ENCODE data around the gene MAPK8IP2.
"Not testable (repeated sequence)": the region's sequence is repeated elsewhere in the genome, so short reads cannot be mapped to it uniquely, and the experiment has no call there.

MAPK8IP2 gene

DNA sequence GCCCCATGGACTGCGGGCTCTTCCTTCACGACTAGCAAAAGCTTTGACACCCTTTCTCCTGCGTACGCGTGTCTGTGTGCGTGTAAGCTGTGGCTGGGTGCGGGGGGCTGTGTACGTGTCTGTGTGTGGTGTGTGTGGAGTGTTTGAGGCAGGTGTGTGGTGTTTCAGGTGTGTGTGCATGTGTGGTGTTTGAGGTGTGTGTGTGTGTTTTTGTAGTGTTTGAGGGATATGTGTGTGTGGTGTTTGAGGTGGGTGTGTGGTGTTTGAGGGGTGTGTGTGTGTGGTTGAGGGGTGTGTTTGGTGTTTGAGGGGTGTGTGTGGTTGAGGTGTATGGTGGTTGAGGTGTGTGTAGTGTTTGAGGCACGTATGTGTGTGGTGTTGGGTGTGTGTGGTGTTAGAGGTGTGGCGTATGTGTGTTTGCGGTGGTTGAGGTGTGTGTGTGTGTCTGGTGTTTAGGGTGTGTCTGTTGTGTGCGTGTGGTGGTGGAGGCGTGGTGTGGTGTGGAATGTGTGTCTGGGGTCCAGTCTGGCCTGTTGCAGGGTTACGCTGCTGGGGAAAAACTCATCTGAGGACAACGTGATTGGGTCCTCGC, 28.0 kb downstream of the MAPK8IP2 start:
- no peaks in the 10 kb centered on the region for H3K36me3 ChIP-seq (ENCODE audit: insufficient read depth, low read length)
- H2AFZ ChIP-seq (ENCODE audit: low read depth, low read length) = no peak overlapping the region
- H3K4me3 ChIP-seq (ENCODE audit: low read length) = peak overlapping the region; percentile 56
- H3K9me3 ChIP-seq (ENCODE audit: low read length) = no peaks in the 10 kb centered on the region
- H3K27me3 ChIP-seq (ENCODE audit: insufficient read depth, low read length) = no peaks in the 10 kb centered on the region
- H3K4me1 ChIP-seq (ENCODE audit: insufficient read depth, low read length) = peaks cover 27% of the 10 kb centered on the region

DNA sequence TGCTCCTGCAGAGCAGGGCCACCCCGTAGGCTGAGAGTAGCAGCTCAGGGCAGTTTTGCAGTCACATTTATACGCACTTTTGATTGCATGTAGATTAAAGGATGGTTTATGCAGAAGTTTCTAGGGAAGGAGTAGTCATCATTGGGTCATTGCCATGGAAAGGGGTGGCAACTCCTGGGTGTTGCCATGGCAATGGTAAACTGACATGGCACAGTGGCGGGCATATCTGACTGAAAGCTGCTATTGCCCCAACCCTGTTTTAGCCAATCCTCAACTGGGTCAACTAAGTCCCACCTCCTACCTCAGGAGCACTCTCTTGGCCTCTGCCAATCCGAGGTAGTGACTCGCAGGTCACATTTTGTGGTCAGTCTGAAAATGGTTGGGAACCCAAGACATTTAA, 29.8 kb downstream of the MAPK8IP2 start:
- Histone ChIP-seq H3K27me3 (ENCODE audit: insufficient read depth, low read length) (no peaks in the 10 kb centered on the region), H3K4me1 (ENCODE audit: insufficient read depth, low read length) (peaks cover 27% of the 10 kb centered on the region), H2AFZ (ENCODE audit: low read depth, low read length) (no peak overlapping the region), H3K36me3 (ENCODE audit: insufficient read depth, low read length) (no peaks in the 10 kb centered on the region), H3K4me3 (ENCODE audit: low read length) (no peak overlapping the region), H3K9me3 (ENCODE audit: low read length) (no peaks in the 10 kb centered on the region)

DNA sequence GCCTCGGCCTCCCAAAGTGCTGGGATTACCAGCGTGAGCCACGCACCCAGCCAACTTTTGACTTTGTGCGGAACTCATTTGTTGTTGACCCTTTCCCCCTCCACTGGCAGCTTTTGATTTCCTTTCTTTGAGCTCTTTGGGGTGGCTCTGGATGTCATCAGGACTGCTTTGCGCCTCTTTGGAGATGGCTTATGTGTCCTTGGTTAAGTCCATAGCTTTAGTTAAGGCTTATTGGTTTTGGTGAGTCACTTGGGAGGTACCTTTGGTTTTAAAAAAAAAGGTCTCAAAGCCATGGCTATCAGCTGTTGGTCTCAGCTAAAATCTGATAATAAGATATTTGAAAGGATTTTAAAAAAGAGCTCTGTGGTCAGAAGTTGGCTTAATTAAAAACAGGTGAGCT, 32.5 kb downstream of the MAPK8IP2 start:
- Histone ChIP-seq H3K27me3 (ENCODE audit: insufficient read depth, low read length) (no peaks in the 10 kb centered on the region), H3K4me1 (ENCODE audit: insufficient read depth, low read length) (peaks cover 20% of the 10 kb centered on the region), H3K9me3 (ENCODE audit: low read length) (no peaks in the 10 kb centered on the region), H3K4me3 (ENCODE audit: low read length) (no peak overlapping the region), H2AFZ (ENCODE audit: low read depth, low read length) (no peak overlapping the region), H3K36me3 (ENCODE audit: insufficient read depth, low read length) (no peaks in the 10 kb centered on the region)

DNA sequence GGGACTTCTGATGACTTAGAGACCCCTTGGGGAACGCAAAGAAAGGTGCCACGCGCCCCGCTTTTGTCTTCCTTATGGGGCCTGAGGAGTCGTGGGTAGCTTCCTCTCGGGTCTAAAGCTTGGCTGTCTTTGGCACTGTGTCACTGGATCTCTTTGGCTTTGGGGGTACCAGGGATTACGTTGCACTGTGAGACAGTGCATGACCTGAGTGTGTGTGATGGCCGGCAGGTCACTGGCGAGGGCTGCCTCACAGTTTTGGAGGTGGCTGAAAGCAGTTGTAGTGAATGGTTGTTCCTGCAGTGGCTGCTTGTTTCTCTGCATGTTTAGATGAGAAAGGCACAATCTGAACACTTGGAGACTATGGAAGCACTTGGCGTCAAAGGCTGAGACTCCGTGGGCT, 33.2 kb downstream of the MAPK8IP2 start:
- Histone ChIP-seq H3K4me3 (ENCODE audit: low read length) (no peak overlapping the region), H3K9me3 (ENCODE audit: low read length) (no peaks in the 10 kb centered on the region), H3K36me3 (ENCODE audit: insufficient read depth, low read length) (no peaks in the 10 kb centered on the region)

DNA sequence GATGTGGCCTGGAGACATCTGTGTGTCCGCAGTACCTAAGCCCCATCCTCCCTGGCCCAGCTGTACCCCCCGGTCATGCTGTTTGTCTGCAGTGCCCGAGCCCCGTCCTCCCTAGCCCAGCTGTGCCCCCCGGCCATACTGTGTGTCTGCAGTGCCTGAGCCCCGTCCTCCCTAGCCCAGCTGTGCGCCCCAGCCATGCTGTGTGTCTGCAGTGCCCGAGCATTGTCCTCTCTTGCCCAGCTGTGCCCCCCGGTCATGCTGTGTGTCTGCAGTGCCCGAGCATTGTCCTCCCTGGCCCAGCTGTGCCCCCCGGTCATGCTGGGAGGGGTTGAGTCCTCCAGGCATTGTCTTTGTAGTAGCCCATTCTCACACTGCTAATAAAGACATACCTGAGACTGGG, 35.0 kb downstream of the MAPK8IP2 start:
- peaks cover 5% of the 10 kb centered on the region for H3K4me1 ChIP-seq (ENCODE audit: insufficient read depth, low read length)
- no peaks in the 10 kb centered on the region for H3K9me3 ChIP-seq (ENCODE audit: low read length)
- H3K27me3 ChIP-seq (ENCODE audit: insufficient read depth, low read length) = no peaks in the 10 kb centered on the region
- H3K4me3 ChIP-seq (ENCODE audit: low read length) = no peak overlapping the region
- H2AFZ ChIP-seq (ENCODE audit: low read depth, low read length) = no peak overlapping the region
- no peaks in the 10 kb centered on the region for H3K36me3 ChIP-seq (ENCODE audit: insufficient read depth, low read length)

More for the DNA sequence above, 33.2 kb downstream of the MAPK8IP2 start:
- H3K27me3 ChIP-seq (ENCODE audit: insufficient read depth, low read length) = no peaks in the 10 kb centered on the region
- H3K4me1 ChIP-seq (ENCODE audit: insufficient read depth, low read length) = peaks cover 15% of the 10 kb centered on the region
- no peak overlapping the region for H2AFZ ChIP-seq (ENCODE audit: low read depth, low read length)

DNA sequence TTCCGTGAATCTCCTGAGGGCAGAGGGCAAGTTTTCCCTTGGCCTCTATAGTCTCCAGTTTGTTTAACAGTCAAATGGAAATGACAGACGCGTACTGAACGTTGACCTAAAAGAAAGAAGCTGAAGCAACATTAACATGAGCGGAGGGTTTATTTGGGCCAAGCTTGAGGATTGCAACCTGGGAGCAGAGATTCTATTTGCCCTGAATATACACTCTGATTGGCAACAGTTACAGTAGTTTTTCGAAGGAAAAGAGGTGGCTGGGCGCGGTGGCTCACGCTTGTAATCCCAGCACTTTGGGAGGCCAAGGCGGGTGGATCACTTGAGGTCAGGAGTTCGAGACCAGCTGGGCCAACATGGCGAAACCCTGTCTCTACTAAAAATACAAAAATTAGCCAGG, 39.7 kb downstream of the MAPK8IP2 start:
- H2AFZ ChIP-seq (ENCODE audit: low read depth, low read length); H3K4me3 ChIP-seq (ENCODE audit: low read length); H3K36me3 ChIP-seq (ENCODE audit: insufficient read depth, low read length); H3K9me3 ChIP-seq (ENCODE audit: low read length); H3K27me3 ChIP-seq (ENCODE audit: insufficient read depth, low read length): not testable (repeated sequence)
- peaks cover 23% of the 10 kb centered on the region for H3K4me1 ChIP-seq (ENCODE audit: insufficient read depth, low read length)

DNA sequence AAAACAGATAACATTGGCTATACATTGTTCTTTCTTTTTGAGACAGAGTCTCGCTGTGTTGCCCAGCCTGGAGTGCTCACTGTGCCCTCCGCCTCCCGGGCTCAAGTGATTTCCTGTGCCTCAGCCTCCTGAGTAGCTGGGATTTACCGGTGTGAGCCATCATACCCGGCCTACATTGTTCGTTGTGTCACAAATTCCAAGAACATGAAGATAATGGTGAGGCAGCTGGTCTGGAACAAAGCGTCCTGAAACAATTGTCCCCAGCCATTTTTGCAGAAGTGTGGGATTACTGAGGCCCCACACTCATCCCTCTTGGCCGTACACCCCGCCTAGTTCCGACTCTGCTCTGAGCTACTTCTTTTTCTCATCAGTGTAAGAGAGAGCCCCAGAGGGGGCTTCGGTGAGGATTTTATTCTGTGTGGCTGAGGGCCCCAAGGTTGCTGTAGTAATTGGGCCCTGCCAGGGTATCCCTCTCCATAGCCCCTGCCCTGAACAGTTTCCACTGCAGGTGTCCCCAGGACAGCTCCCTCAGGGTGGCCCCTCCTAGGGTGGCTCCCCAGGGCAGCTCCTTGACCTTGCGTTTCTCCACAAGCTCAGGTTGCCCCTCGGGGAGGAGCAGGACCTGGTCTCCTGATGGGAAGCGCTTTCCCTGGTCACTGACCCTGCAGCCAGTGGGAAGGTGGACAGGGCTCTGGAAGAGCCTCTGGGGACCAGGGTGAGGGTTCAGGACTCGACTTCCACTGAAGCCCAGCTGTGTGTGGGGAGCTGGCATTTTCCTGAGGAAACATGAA, 40.5 kb downstream of the MAPK8IP2 start:
- no peaks in the 10 kb centered on the region for H3K36me3 ChIP-seq (ENCODE audit: insufficient read depth, low read length)
- peaks cover 23% of the 10 kb centered on the region for H3K4me1 ChIP-seq (ENCODE audit: insufficient read depth, low read length)
- no peak overlapping the region for H3K4me3 ChIP-seq (ENCODE audit: low read length)
- H3K27me3 ChIP-seq (ENCODE audit: insufficient read depth, low read length) = no peaks in the 10 kb centered on the region
- H3K9me3 ChIP-seq (ENCODE audit: low read length) = no peaks in the 10 kb centered on the region
- no peak overlapping the region for H2AFZ ChIP-seq (ENCODE audit: low read depth, low read length)

DNA sequence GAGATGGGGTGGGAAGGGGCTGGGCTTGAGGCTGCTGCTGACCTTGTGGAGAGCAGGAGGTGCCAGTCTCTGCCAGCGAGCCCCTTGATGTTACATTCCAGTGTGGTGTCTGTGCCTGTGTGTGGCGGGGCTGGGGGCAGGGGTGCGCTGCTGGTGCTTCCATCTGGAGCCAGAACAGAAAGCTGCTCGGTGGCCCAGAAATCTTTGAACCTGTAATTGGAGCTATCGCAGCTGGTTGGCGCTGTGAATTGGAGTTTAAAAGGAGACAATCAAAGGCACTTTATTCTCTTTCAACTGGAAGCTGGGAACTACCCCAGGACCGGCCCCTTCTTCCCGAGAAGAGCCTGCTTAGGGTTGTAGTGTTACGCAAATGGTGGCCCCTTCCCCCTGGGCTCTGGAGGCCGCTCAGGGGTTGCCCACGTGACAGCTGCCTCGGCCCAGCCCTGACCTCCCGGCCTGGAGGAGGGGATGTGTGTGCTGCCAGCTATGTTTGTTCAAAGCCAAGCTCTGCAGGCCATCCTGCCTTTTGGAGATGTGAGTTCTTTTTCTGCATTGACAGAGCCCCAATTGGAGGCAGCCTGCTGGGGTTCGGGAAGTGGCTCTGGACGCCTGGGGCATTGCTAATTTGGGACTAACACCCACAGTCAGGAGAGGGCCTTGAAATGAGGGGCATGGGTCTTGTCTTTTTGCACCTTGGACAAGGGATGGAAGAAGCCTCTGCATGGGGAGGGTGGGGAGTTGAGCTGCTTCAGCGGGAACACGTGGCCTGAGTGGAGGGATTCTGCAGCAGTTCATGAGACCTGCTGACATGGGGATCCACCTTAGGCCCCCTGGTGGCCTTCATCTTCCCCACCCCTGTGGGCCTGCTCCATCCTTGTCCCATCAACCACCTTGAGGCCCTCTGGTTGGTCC, 41.4 kb downstream of the MAPK8IP2 start:
- Histone ChIP-seq H3K4me1 (ENCODE audit: insufficient read depth, low read length) (peaks cover 23% of the 10 kb centered on the region), H3K27me3 (ENCODE audit: insufficient read depth, low read length) (no peaks in the 10 kb centered on the region), H2AFZ (ENCODE audit: low read depth, low read length) (peak overlapping the region; percentile 46), H3K4me3 (ENCODE audit: low read length) (peak overlapping the region; percentile 10), H3K9me3 (ENCODE audit: low read length) (no peaks in the 10 kb centered on the region), H3K36me3 (ENCODE audit: insufficient read depth, low read length) (no peaks in the 10 kb centered on the region)

DNA sequence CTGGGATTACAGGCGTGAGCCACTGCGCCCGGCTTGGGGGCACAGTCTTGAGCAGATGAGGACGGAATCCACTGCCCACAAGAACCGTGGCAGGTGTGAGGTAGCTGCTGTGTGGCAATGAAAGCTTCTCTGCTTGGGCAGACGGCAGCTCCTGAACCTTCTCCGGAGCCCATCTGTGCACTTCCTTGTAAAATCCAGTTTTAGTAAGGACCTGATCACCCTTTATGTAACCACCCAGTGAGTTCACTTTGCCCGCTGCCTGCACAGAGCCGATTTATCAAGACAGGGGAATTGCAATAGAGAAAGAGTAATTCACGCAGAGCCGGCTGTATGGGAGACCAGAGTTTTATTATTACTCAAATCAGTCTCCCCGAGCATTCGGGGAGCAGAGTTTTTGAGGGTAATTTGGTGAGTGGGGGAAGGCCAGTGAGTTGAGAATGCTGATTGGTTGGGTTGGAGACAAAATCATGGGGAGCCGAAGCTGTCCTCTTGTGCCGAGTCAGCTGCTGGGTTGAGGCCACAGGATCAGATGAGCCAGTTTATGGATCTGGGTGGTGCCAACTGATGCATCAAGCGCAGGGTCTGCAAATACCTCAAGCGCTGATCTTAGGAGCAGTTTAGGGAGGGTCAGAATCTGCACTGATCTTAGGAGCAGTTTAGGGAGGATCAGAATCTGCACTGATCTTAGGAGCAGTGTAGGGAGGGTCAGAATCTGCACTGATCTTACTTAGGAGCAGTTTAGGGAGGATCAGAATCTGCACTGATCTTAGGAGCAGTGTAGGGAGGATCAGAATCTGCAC, 42.6 kb downstream of the MAPK8IP2 start:
- H3K27me3 ChIP-seq (ENCODE audit: insufficient read depth, low read length); H3K36me3 ChIP-seq (ENCODE audit: insufficient read depth, low read length); H2AFZ ChIP-seq (ENCODE audit: low read depth, low read length); H3K4me3 ChIP-seq (ENCODE audit: low read length); H3K9me3 ChIP-seq (ENCODE audit: low read length): not testable (repeated sequence)
- H3K4me1 ChIP-seq (ENCODE audit: insufficient read depth, low read length) = peaks cover 23% of the 10 kb centered on the region

DNA sequence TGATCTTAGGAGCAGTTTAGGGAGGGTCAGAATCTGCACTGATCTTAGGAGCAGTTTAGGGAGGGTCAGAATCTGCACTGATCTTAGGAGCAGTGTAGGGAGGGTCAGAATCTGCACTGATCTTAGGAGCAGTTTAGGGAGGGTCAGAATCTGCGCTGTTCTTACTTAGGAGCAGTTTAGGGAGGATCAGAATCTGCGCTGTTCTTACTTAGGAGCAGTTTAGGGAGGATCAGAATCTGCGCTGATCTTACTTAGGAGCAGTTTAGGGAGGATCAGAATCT, 43.2 kb downstream of the MAPK8IP2 start:
- H3K27me3 ChIP-seq (ENCODE audit: insufficient read depth, low read length); H3K4me3 ChIP-seq (ENCODE audit: low read length); H3K9me3 ChIP-seq (ENCODE audit: low read length); H2AFZ ChIP-seq (ENCODE audit: low read depth, low read length); H3K36me3 ChIP-seq (ENCODE audit: insufficient read depth, low read length): not testable (repeated sequence)
- peaks cover 23% of the 10 kb centered on the region for H3K4me1 ChIP-seq (ENCODE audit: insufficient read depth, low read length)

DNA sequence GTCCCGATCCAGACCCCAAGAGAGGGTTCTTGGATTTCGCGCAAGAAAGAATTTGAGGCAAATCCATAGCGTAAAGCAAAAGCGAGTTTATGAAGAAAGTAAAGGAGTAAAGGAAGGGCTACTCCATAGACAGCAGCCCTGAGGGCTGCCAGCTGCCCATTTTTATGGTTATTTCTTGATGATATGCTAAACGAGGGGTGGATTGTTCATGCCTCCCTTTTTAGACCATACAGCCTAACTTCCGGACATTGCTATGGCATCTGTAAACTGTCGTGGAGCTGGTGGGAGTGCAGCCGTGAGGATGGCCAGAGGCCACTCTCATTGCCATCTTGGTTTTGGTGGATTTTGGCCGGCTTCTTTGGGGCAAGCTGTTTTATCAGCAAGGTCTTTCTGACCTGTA, 52.7 kb downstream of the MAPK8IP2 start:
- H3K36me3 ChIP-seq (ENCODE audit: insufficient read depth, low read length) = no peaks in the 10 kb centered on the region
- H3K27me3 ChIP-seq (ENCODE audit: insufficient read depth, low read length) = no peaks in the 10 kb centered on the region
- H2AFZ ChIP-seq (ENCODE audit: low read depth, low read length) = no peak overlapping the region
- peaks cover 8% of the 10 kb centered on the region for H3K4me1 ChIP-seq (ENCODE audit: insufficient read depth, low read length)
- H3K4me3 ChIP-seq (ENCODE audit: low read length) = no peak overlapping the region
- peaks cover 5% of the 10 kb centered on the region for H3K9me3 ChIP-seq (ENCODE audit: low read length)

DNA sequence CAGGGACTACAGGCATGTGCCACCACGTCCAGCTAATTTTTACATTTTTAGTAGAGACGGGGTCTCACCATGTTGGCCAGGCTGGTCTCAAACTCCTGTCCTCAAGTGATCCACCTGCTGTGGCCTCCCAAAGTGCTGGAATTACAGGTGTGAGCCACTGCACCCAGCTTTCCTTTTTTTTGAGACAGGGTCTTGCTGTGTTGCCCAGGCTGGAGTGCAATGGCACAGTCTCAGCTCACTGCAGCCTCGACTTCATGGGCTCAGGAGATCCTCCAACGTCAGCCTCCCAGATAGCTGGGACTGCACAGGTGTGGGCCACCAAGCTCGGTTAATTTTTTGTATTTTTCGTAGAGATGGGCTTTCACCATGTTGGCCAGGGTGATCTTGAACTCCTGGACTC, 54.1 kb downstream of the MAPK8IP2 start:
- H3K36me3 ChIP-seq (ENCODE audit: insufficient read depth, low read length); H3K27me3 ChIP-seq (ENCODE audit: insufficient read depth, low read length); H3K4me3 ChIP-seq (ENCODE audit: low read length); H2AFZ ChIP-seq (ENCODE audit: low read depth, low read length); H3K4me1 ChIP-seq (ENCODE audit: insufficient read depth, low read length); H3K9me3 ChIP-seq (ENCODE audit: low read length): not testable (repeated sequence)
